ENCODE results near the gene SPOCK3. TPM values are rescaled to one million over a fixed set of nuclear protein-coding genes. Genes with fewer than 3 reads are reported as not detected.
"Not testable (repeated sequence)": the region's sequence is repeated elsewhere in the genome, so short reads cannot be mapped to it uniquely, and the experiment has no call there.

SPOCK3 gene
- total RNA-seq, 2 donors from 2014 or later, result not detected

GRCh38 chr4:166733686-166734085 lies 500.6 kb downstream of the SPOCK3 start:
- intact Hi-C loops (cut with DNase I), result no loop called here
- DNase-seq (ENCODE audit: low spot score), result no peak

DNA sequence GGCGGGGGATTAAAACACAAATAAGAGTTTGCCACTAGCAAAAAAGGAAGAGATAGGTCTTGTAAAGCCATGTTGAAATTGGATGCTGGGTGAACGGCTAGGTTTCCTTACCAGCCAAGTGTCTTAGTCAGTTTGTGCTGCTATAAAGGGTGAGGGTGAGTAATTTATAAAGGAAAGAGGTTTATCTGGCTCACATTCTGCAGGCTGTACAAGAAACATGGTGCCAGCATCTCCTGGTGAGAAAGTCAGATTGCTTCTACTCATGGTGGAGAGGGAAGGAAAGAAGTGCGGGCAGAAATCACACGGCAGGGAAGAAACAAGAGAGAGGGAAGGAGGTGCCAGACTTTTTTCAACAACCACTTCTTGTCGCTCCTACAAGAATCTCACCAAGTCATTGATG lies 507.5 kb downstream of the SPOCK3 start:
- intact Hi-C loops (cut with DNase I), result no loop called here
- DNase-seq (ENCODE audit: low spot score), result no peak

DNA sequence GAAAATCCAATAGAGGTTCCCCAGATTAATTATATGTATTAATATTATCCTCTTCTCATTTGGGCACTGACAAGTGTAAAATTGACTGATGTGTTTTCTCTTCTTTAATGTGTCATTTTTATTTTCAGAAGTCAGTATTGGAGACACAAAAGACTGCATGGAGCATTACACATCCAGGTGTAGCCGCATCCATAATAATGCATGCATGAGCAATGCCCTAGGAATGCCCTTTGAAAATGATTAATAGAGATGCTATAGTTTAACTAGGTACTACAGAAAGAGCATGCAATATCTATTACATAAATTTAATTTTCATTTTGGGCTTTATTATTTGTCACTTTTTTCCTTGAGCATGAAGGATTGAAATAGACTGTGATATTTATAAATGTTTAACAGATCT lies 509.9 kb downstream of the SPOCK3 start:
- DNase-seq (ENCODE audit: low spot score), result no peak
- intact Hi-C loops (cut with DNase I), result no loop called here

- no peak for DNase-seq (ENCODE audit: low spot score)
- intact Hi-C loops (cut with DNase I), result no loop called here
Measured at GRCh38 chr4:166723532-166724140, 510.7 kb downstream of the SPOCK3 start.

DNA sequence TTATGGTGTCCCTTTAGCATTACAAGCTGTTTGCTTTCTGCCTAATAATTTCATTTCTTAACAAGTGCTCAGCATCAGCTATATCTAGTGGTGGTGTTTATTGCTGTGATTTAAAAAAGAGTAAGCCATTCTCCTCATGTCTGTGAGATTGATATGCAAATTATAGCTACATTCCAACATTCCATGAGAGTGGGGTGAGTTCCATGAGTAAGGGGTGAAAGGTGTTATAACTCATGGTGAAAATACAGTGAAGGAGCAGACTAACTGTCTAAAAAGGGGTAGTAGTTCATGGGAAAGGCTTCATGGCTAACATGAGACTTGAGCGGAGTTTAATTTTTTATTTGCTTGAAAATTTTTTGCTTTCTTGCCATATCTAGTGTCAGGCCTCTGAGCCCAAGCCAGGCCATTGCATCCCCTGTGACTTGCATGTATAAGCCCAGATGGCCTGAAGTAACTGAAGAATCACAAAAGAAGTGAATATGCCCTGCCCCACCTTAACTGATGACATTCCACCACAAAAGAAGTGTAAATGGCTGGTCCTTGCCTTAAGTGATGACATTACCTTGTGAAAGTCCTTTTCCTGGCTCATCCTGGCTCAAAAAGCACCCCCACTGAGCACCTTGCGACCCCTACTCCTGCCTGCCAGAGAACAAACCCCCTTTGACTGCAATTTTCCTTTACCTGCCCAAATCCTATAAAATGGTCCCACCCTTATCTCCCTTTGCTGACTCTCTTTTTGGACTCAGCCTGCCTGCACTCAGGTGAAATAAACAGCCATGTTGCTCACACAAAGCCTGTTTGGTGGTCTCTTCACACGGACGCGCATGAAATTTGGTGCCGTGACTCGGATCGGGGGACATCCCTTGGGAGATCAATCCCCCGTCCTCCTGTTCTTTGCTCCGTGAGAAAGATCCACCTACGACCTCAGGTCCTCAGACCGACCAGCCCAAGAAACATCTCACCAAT lies 518.3 kb downstream of the SPOCK3 start:
- DNase-seq (ENCODE audit: low spot score); intact Hi-C loops (cut with DNase I): not testable (repeated sequence)

- DNase-seq (ENCODE audit: low spot score), result no peak
- intact Hi-C loops (cut with DNase I), result no loop called here
Measured at GRCh38 chr4:166700592-166700991, 533.7 kb downstream of the SPOCK3 start.

DNA sequence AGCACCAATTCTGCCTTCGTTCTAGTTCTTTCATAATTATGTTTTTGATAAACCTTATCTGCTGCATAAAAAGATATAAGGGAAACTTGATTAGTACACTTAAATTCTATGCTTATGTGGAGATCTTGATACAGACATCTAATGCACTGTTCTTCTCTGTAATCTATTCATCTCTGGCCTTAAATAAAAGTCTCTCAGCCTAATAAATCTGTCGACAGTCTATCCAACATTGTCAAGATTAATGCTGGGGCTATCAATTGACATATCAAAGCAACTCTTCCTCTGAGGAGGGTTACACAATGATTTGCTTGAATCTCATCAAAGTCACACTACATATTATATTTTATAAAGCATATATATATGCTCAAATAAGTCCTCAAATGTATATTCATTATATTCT lies 545.5 kb downstream of the SPOCK3 start:
- intact Hi-C loops (cut with DNase I), result no loop called here
- DNase-seq (ENCODE audit: low spot score), result no peak

DNA sequence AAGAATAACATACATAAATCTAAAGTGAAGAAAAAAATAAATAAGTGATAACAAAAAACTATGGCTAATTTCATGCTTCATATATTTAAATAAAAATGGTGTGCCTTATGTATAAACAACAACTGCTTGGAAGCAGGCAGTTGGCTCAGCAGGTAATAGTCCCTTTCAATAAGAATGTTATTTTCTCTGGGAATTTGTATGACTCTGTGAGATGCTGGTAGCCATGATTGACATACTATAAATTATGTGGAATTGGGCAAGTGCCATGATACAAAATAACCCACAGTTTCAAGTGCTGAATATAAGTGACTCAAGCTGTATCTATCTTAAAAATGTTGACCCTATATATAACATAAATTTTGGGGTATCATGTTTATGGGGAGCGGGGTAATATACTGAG lies 546.5 kb downstream of the SPOCK3 start:
- intact Hi-C loops (cut with DNase I), result no loop called here

More for the DNA sequence above, 546.5 kb downstream of the SPOCK3 start:
- no peak for DNase-seq (ENCODE audit: low spot score)

All from posterior vena cava (tissue), 2 donors.